Stimulated activated CD8-positive, alpha-beta memory T cell treated with anti-CD3 and anti-CD28 coated beads, Interleukin-4, amount 100 ng/mL, for 1 hour (primary cell): ENCODE measurements around the gene DPP6.

ENCODE experiments used
- DNase-seq, 2 donors: peaks; one replicate each; pipeline ENCODE4 v3.0.0-alpha.2; 2020; ENCODE audit warnings: low read depth in 2 of 2, low spot score in 1 of 2

DPP6 gene

DNA sequence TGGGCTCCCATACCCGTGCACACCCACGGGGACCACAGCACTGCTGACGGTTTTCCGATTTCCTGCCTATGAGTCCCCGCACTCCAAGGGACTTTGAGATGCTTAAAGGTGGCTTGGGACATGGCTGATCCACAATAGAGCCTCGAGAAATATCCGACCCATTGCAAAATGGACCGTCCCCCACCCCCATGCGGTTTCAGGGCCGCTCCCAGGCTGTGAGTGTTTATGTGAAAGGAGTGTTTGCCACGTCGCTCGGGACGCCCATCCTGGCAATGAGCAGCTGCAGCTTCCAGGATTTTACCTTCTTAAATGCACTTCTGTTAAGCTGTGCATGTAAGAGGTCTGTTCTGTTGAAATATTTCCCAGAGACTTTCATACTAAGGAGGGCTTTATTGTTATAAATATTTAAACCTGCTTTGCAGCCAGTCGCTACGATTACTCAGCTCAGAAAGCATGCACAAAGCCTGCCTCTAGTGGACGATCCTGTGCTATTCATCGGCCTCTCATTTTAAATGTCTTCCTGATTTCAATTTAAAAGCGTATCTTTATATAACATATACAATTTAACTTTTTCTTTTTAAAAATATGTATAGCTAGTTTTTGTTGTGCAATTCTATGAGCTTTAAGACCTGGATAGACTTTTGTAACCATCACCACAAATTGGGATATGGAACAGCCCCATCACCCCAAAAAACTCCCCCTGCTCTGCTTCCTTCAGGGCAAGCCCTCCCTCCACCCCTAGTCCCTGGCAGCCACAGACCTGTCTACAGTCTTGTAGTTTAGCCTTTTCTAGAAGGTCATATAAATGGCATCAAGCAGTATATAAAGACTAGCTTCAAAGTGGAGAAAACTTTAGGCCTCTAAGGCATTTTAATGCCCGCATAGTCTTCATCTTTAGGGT, 532.4 kb downstream of the DPP6 start:
- DNase-seq = no peak

DNA sequence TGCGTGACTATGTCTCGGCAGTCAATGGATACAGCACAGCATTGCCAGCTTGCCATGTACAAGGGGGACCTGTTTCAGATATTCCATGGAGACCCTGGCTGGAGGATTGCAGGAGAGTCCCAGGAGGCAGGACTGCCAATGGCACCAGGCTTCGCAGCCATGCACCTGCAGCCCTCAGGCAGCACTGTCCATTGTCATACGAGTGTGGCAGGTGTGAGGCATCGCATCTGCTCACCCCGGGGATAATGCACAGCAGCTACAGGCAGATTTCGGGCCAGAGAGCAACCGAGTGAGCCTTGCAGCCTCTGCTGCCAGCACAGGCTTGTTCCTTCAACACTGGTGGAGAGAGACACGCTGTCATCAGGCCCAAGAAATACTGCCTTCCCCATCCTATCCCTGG, 535.6 kb downstream of the DPP6 start:
- DNase-seq = no peak

DNA sequence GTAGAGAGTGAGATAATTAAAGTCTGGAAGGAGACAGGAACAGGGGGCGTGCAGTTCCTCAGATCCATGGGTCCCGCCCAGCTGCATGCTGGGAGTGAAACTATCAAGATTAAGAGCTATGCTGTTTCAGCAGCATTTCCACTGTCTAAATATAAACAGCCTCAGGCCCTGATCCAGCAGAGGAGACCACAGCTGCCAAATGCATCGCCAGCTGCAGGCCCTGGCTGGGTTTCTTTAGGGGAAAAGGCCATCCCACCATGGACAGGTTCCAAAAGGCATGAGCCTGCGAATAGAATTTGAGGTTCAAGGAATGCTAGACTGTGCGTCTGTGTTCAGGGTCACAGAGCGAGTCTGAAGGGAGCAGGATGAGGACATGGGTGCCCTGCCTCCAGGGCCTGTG, 539.3 kb downstream of the DPP6 start:
- no peak for DNase-seq

DNA sequence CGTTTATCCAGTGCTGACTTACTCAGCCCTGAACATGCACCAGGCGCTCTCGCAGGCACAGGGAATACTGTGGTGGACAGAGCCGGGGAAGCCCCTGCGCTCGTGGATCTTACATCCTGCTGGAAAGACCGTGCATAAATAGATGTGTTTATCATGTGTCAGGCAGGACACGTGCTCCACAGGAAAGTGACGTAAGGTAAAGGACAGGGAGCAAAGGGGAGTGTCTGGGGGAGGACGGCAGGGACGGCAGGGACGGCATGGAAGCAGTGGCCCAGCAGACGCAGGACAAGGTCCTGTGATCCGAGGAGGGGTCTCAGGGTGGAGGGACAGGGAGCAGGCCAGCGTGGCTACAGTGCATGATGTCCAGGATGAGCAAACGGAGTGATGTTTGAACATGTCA, 540.2 kb downstream of the DPP6 start:
- no peak for DNase-seq

DNA sequence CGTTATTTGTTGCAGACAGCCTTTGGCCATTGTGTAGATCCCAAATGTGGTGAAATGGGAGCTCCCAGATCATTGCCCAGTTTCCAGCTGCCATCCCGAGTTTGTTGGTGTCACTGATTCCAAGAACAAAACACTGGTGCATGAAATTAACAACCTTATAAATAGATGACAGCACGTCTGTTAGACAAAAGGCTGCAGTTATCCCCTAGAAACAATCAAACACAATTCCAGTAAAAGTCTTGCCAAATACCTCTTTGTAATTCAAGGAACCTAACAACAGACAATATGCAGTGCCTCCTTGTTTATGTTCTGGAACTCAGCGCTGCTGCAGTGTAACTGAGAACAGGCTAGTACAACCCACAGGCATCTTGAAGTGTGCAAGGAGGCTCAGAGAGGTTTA, 546.2 kb downstream of the DPP6 start:
- DNase-seq = no peak

DNA sequence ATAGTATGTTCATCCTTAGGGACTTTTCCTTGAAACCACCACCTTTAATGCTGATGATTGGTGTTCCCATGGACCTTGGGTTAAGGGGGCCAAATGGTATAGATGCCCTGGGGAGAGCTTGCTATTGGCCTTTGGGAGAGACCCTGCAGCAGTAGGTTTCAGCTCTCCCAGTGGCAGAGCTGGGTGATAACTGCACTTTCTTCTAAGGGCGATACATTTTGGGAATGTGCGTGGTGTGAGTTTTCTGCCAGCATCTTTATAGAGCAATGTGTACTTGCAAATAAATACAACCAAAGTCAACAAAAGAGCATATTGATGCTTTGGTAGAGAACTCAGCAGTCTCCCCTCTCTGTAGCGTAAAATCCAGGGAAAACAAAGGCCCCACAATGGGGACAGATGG, 546.7 kb downstream of the DPP6 start:
- DNase-seq = no peak

DNA sequence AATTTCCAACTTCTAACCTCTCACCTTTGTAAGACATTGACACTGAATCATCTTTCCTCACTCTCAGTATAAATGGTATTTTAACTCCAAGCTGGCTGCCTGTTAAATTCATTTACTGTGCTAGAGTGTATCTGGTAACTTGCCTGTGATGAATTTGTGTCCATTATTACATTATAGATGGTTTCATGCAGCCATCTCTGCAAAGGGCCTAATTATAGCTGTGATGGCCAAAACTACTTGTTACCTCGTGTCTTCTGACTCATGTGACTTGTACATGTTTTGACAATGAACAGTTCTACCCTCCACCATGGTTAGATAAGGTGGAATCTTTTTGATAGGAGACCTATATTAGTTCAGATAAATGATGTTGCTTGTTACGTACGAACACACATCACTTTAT, 558.7 kb downstream of the DPP6 start:
- no peak for DNase-seq

DNA sequence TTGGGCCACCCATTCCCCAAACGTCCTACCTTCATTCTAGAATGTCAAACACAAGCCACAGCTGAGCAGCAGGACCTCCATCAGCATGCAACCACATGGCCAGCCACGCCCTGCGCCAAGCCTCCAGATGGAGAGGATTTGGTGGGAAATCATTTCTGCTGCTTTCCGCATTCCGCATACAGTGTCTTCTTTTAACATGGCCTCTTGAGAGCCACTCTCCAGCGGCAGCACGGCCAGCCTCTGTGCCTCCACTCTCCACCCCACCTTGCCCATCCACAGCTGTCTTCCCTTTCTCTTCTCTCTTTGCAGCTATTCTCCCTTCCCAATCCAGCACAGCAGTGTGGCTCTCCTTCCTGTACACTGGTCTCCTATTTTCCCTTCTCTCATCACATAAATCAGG, 561.6 kb downstream of the DPP6 start:
- no peak for DNase-seq

DNA sequence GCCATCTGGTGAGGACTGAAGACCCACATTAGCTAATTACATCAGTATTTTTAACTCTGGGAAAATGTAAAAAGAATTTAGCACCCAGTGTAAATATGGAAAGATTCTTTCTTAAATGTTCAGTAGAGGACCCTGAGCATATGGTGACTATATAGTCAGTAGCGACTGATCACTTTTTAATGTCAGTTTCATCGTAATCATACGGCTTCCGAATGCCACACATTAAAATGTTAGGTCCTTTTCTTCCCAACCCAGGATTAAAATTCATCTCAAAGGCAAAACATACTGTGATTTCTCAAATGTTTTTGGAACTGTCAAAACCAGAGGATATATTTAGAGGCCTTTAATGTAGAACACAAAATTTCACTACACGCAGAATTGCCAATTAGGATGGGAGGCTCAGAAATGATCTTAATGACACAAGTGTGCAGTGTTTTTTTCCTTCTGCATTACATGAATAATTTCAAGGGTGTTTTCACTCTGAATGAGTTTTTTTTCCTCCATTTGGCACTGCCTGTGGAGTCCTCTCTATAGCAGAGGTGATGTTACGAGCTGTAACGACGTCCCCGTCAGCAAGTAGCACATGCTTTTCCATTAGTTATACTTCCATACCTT, 568.0 kb downstream of the DPP6 start:
- DNase-seq = no peak

DNA sequence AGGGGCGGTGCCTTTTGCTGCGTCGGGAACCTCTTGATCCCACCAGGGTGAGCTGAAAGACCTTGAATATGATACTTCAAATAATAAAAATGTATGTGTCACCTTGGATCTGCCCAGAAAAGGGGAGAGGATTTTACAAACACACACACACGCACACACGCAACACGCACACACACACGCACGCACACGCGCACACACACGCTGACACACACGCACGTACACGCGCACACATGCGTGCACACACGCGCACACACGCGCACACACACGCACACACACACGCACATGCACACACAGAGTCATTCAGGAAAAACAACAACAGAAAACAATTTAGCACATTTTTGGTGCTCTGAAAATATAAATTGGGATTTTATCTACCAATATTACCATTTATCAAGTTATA, 571.2 kb downstream of the DPP6 start:
- DNase-seq = no peak

DNA sequence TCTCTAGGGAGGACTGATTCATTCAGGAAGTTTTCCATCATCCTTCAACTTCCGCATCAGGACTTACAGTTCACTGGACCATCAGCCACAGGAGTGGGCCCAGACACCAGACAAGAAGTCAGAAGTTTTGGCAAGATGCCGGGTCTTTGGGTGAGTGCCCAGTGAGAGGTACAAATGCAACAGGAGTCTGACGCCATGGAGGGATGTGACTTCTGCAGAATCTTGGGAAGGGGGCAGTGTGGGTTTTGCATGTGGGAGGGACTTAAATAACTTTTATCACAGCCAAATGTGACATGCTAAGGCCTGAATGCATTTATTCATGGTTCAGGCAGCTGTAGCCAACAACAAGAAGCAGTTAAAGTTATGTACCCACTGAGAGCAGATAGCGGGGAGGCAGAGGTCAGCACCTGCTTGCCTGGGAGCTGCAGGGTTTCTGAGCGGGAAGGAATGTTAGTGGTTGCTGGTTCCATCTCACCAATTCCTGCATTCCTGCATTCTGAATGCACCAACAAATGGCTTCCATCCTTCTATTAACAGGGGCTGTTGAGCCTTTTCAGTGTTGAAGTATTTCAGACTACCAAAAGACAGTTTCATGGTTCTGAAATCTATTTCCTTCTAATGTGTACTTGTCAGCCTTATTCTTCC, 575.6 kb downstream of the DPP6 start:
- DNase-seq = no peak

DNA sequence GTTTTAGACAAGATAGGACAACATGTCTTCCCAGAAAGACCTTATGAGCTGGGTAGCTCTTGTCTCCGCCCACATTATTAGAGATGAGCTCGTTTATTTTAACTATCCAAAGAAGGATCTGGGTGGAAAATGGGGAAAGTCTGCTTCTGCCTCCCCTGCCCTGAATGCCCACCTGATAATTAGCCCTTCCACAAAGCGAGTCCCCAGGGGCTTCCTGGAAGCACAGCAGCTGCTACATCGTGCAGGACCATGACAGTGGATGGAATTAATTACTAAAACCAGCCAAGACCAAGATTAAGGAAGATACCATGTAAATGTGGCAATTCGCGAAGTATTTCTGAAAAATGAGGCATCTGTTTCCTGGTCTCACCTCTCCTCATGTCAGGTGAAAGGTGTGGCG, 576.4 kb downstream of the DPP6 start:
- no peak for DNase-seq

DNA sequence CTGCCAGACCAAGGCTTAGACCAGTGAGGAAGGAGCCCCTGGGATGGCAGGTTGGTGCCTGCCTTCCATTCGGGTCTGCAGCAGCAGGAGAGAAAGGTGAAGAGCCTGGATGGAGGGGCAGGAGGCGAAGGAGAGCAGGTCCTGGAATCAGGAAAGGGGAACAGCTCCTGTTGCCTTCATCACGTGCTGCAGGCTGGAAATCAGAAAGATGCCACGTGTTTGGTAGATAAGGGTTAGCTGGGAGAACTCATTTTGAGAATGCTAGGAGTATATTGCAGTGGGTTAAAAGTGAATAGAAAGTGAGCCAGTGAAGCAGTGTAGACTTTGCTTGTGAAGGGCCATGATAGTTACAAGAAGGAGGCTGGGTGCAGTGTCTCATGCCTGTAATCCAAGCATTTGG, 579.0 kb downstream of the DPP6 start:
- DNase-seq = no peak

DNA sequence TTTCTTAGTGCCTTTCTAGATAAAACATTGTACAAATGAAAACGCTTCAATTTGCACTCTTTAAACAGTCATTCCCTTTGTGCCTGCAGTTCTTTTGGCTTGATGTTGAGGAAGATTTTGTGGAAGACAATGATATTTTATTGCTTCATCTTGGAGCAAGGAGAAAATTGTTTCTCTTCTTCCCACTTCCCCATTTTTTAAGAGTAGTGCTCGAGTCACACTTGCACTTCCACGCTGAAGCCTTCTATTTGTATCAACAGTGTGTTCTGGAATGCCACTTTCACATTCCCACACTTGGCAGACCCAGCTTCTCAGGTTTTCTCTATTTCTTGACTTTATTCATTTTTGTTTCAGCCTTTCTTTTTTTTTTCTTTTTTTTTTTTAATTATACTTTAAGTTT, 581.4 kb downstream of the DPP6 start:
- DNase-seq = no peak

DNA sequence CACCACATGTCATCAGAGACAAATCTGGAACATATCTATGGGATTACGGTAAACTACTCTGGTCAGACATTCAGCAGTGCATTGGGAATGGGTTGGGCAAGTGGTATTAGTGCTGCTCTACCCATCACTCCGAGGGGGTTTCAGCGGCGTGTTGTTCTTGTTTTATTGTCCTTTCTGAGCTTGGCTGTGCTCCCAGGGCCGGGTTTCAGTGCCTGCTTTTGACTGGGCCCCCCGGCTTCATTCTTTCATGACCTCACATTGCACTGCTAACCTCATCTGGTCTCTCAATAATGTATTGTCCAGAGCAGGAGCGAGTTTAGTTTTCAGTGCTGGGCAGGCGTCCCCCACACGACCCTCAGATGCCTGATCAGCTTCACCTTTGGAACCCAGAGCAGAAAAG, 586.1 kb downstream of the DPP6 start:
- no peak for DNase-seq

DNA sequence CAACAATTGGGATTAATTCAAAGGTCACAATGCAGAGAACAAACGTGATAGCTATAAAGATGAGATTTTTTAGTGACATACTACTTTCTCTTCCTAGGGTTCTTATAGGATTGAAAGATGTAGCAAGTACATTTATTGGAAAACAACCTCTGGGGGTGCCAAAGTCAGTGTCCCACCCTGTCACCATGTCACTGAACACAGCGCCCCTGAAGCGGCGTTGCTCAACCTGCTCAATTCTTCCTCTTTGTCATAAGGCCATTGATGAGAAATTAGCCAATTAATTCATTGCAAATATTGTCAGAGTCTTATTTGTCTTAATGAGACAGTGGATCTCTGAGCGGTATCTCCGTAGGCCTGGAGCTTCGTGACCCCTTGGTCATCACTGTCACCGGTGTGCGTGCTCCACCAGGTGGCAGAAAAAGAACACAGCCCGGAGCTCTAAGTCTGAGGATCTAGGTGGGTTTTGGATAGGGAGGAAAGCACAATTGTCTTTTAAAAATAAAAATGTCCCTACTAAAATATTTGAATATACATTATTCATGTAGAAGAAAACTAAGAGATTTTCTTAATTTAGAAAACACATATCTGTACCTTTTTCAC, 588.2 kb downstream of the DPP6 start:
- DNase-seq = no peak

DNA sequence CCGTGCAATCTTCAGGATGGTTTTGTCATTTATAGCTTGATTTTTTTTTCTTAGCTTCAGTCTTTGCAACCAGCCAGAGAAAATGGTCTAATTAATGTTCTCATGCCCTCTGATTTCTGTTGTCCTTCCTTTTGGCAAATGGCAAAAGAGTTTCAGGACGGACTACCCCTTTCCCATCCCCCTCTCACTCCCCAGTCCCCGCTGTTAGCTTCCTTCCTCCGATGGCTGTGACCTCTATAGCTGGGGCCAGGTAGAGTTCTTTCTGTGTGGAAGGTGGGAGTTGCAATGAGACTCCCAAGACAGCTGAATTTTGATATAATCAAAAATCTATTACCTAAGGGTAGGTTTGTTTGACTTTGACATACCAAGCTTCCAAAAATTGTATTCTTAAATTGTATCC, 588.7 kb downstream of the DPP6 start:
- no peak for DNase-seq

DNA sequence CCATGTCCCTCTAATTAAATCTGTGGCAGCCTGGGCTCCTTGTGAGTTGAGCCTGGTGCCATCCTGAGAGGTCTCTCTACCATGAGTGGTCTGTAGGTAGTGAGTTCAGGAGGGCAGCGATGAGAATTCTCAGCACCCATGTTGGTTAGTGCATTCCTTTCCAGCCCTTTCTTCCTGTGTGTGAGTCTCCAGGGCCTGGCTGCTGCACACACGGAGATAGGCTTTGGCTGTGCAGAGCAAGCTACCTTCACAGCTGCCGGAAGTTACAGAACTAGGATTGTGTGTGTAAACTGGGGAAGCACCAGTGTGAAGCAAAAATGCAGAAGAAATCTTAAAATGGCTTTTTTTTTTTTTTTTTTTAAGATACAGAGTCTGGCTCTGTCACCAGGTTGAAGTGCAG, 592.2 kb downstream of the DPP6 start:
- no peak for DNase-seq

DNA sequence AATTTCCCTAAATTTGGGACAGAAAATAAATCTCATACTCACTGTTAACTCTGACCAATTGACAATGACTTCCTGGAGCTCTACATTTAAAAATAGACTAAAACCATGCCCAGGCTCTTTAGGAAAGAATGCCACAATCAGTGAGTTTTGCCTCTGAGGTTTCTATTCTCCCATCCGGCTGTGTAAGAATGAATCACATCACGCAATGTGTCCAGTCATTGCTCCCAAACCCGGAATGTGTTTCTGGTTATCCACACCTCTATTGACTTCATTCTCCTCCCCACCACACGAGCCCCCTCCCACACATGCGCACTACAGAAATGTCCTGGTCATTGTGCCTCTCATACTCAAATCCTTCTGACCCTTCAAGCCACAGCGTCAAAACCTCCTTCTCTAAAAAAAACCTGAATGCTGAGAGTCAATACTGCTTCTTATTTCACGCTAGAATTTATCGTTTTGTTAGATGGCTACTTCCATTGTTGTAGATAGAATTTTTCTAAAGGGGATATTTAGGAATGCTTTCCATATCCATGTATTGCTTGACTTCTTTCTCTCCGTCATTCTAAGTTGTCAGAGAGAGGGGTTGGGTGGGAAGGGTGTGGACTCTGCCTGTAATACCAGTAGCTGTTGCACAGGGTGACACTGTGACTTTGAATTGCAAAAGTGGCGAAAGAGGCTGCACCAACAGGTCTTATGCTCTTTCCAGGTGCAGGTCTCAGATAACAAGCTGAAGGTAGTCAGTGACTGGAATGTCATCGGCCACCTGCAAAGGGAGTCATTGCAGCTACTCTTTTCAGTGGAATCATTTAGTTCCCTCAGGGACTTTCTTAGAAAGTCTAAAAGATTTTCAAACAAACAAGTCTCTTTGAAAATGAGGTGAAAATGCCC, 594.2 kb downstream of the DPP6 start:
- no peak for DNase-seq

DNA sequence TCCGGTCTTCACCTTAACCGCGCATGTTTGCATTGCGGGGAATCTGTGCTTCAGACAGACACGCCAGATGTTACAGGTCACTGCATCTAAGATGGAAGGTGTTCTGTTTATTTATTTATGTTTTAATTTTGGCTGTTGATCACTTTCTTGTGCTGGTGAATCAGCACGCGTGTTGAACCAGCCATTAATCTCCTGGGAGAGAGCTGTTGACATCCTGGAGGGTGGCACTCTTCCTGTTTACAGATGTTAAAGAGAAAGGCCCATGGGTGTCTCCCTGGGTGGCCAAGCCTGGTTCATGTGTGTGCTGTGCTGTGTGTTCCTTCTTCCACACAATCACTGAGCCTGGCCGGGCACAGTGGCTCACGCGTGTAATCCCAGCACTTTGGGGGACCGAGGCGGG, 595.4 kb downstream of the DPP6 start:
- DNase-seq = no peak

DNA sequence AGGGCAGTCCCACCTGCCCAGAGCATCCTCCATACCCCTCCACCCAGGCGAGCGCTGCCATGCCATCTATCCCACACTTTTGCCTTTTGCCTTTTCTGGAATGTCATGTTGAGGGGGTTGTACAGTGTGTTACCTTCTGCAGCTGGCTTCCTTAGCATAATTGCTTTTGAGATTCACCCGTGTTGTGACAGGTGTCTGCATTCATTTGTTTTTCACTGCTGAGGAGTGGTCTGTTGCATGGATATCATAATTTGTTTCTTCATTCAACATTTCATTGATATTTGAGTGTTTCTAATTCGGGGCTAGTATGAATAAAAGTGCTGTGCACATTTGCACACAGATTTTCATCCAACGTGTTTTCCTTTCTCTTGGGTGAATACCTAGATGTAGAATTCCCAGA, 596.8 kb downstream of the DPP6 start:
- DNase-seq = no peak
